Limb (tissue), 2 donors: ENCODE results near the gene ZCCHC24.

ENCODE experiments used
- DNase-seq, 2 donors: peaks; one replicate each; pipeline ENCODE4 v3.0.0-alpha.2; 2016; ENCODE audit errors: extremely low spot score in 2 of 2

Gene ZCCHC24

DNA sequence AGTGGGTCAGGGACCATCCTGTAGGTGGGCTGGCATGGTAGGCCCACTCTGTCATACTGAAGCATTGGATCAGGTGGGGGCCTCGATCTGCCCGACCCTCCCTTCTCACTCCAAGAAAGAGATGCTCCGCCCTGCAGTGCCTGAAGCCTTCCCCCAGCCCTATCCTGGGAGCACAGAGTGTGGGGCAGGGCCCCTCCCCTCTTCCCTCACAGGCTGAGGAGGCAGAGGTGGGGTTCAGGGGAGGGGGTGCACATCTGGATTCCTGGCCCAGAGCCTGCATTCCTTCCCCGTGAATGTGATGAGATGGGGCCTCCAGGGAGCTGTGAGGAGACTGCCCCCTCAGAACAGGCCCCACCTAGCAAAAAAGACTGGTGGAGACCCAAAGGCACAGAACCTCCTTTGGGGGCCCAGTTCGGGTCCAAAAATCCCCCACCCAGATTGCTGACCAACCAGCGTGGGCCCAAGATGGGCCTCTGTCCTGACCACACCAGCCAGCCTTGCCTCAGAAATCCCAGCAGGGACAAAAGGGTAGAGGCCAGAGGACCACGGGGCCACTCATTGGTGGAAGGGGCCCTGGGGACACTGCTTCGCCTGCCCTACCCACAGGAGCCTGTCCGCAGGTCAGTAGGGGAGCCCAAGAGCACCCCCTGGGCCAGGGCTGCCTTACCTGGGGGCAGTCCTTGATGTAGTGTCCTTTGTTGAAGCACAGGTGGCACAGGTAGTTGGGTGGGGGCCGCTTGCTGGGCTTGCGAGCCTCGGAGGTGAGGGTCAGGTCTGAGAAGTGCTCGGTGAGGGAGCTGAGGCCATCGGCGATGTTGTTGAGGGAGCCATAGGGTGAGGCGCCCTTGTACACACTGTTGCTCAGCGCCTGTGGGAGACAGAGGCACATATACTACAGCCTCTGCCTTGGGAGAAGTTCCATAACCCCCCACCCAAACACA lies 13.3 kb downstream of the ZCCHC24 start:
- peak; percentile 62 to 77 for DNase-seq

DNA sequence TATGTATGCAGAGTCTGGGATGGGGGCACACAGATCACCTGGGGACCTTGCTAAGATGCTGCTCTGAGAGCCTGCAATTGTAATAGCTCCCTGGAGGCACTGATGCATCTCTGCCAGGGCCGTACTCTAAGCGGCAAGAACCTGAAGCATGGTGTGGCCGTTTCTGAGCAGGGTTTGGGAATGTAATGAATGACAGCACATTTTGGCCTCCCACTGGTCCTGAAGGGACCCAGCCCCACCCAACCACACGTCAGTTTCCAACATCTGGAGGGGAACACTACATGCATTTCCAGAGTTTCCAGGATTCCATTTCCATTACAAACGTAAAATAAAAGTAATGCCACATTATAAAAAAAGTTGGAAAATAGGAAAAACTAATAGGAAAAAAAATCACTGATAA lies 14.0 kb downstream of the ZCCHC24 start:
- DNase-seq = no peak

DNA sequence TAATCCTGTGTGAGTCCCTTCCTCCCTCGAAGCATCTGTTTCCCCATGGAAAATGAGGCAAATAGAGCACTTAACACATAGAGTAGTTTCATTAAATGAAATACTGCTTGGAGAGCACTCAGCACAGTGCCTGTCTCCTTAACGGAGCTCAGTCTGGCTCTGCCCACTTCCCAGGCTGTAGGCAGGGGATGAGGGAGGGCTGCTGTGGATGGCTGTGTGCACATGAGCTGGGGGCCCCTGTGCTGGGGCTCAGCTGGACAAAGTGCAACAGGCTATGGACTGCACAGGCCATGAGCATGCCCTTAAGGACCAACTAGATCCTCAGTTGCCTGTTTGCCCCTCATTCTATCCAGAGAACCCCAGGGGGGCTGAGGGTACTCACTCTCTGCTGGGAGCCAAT lies 14.5 kb downstream of the ZCCHC24 start:
- no peak for DNase-seq

DNA sequence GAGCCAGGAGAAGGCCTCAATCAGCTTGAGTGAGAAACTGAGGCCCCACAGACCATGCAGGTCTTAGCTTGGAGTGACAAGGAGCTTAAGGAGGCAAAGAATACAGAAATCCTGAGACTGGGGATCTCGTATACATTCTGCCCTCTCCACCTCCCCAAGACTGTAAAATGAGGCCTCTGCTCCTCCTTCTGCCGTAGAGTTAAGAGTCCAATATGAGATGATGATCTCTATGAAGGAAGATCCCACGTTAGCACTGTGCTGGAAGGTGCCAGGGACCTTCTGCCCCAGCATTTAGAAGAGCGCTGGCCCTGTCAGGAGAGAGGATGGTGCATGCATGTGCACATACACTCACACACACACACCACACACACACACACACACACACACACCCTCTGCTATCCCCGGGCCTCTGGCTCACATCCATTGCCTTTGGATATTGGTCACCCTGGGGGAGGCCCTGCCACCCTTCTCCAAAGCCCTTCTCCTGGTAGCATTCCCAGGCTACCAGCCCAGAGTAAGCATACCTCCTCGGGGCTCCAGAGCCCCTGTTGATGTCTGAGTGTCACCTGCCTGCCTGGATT lies 15.0 kb downstream of the ZCCHC24 start:
- DNase-seq = no peak

DNA sequence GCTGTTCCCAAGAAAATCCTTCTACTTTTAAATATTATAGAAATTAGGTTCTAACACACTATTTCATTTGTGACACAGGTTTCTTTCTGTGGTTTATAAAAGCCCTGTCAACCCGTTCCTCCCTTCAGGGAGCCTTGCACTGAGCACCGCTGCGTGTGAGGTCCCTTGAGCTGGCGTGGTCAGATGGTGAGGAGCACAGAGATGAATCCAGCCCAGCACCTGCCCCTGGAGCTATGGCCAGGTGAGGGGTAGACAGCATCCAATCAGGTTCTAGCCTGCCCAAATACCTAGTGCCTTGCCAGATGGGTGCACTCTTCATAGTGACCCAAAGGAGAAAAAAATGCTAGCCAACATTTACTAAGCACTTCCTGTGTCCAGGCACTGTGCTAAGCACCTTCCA lies 15.7 kb downstream of the ZCCHC24 start:
- DNase-seq = no peak

DNA sequence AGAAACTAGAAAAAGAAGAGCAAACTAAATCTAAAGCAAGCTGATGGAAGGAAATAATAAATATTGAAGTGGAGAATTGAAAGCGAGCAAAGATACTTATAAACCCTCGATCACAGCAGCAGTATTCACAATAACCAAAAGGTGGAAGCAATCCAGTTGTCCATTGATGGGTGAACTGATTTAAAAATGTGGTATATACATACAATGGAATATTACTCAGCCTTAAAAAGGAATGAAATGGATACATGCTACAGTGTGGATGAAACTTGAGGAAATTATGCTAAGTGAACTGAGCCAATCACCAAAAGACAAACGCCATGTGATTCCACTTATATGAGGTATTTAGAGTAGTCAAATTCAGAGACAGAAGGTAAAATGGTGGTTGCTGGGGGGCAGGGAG lies 17.5 kb downstream of the ZCCHC24 start:
- no peak for DNase-seq

DNA sequence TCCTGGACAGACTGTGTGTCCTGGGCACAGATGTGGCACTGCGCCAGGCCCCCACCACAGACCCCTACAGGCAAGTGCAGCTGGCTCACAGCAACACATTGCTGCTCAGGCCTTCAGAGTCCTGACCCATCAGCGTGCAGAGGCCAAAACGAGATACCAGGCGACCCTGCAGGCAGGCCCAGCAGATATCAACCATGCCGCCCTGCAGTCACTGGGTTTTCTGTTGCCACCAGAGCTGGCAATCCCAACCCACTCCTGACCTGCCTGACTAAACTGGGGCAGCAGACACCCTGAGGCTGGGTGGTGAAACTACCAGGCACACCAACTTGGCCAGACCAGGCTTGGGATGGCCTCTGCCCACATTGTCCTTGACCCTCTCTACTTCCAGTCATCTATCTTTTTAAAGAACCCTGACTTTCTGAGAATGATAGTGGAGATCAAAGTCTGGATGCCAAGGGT lies 20.3 kb downstream of the ZCCHC24 start:
- DNase-seq = no peak

DNA sequence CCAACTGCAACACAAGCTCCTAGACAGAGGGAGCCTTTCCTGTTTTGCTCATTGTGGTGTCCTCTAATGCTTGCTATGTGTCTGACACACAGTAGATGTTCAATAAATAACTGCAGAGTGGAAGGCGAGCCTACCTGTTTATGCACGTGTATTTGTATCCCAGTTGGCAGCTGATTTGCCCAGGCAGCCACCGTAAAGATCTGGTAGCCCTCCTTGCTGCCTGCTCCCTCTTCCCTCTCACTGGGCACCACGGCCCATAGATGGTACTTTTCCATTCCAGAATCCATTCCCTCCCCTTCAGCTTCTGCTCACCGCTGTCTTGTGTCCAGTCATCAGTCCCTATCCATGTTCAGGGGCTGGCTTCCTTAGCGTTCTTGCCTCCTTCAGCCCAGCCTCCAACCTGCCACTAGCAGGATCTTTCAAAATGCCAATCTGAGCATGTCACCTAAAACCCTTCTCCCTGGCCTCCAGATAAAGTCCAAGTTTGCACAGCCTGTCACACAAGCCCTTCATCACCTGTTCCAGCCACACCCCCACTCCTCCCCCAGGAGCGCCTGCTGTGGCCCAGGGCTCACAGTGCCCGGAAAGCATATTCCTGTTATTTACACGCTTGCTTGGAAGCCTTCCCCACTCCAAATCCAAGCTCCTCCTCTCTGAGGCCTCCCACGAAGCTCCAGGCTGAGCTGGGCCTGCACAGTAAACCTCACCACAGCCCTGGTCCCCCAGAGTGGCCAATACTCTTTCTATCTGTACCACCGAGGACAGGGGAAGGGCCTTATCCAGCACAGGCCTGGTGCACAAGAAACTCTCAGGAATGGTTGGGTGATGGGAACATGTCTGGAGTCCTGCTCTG lies 21.0 kb downstream of the ZCCHC24 start:
- no peak for DNase-seq

DNA sequence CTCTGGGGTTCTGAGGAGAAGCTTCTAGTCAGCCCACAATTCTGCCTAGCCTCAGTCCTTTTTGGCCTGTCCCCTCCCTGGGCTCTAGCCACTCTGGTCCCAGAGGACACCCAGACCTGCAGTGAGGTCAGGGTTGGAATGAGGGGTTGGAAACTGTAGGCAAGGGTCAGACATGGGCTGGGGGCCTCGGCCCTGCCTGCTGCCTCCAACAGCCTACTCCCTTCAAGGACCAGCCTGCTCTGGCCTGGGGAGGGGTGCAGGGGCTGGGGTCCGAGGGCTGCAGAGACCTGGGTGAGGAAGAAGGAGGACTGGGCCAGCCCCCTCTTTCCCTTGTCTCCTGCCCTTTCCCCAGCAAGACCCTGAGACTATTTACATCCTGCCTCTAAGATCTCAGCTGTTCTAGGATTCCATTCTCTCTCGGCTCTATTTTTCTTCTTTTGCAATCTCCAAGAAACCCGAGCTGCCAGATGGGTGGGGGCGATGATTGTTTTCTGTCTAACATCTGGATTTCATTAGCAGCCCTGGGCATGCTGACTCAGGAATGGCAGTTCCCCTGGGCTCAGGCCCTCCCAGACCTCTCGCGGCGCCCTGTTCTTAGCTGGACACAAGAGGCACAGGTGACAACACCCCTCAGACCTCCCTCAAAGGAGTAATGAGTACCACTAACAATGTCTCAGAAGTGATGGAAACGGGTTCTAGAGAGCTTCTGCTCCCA lies 23.1 kb downstream of the ZCCHC24 start:
- peak; percentile 66 to 68 for DNase-seq

DNA sequence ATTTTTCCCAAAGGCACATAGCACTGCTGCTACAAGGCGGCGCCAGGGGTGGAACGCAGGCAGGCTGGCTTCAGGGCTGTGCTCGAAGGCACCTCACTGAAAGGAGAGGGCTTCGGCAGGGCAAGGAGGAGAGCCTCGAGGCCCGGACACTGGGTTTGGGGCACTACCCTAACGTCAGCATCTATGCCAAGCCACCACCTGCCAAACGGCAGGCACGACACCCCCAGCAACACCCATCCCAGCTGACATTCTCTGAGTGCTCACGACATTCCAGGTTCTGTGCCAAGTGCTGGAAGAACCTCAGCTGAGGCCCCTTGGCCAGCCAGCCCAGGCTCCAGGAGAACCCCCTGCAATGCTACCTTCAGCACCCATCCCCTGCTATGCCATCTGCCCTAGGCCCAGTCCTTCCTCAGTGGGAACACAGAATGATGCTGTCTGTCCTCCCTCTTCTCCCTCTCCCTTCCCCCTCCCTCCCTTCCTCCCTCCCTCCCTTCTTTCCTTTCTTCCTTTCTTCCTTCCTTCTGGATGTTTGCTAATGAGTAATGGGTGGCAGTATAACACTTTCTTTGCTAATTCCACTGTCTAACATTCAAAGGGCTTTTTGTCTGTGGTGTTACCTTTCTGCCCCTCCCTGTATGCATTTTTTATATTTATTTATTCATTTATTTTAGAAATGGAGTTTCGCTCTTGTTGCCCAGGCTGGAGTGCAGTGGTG lies 24.3 kb downstream of the ZCCHC24 start:
- no peak for DNase-seq

DNA sequence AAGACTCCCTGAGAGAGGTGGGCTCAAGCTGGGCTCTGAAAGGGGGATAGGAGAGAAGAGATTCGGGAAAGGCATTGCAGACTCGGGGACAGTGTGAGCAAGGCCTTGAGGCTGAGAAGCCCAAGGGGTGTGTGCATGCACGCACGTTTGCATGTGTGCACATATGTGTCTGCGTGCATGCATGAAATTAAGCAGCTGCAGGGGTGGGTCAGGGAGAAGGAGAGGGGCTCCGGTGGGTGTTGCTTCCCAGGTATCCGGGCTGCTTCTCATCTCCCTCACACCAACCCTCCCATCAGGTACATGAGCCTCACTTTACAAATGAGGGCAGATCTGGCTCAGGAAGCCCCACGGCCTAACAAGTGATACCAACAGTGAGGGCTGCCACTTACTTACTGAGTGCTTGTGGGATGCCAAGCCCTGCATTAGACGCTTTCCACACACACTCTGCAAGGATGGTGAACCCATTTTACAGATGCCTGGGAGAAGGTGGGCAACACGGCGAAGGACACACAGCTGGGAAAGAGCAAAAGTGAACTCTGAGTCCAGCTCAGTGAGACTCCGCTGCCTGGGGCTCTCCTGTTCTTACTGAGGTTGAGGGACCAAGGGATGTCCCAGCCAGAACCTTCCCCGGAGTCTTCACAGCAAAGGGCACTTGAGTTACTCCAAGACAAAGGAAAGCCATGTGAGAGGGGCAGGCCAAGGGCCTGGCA lies 26.4 kb downstream of the ZCCHC24 start:
- DNase-seq = no peak

DNA sequence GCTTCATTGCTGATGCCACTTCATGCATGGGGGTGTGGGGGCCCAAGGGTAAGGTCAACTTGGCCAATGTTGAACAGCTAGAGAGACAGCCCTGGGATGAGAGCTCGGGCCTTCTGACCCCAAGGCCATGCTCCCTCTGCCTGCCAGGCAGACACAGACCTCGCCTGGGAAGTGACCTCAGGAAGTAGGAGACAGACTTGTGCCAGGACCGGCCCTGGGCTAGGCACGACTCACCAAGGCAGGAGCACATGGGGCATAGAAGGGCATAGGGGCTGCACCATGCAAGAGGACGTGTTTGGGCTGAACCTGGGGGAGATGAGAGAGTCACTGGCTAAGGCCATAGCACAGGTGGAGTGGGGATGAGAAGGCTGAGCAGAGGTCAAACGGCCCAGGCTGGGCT lies 27.1 kb downstream of the ZCCHC24 start:
- DNase-seq = no peak

DNA sequence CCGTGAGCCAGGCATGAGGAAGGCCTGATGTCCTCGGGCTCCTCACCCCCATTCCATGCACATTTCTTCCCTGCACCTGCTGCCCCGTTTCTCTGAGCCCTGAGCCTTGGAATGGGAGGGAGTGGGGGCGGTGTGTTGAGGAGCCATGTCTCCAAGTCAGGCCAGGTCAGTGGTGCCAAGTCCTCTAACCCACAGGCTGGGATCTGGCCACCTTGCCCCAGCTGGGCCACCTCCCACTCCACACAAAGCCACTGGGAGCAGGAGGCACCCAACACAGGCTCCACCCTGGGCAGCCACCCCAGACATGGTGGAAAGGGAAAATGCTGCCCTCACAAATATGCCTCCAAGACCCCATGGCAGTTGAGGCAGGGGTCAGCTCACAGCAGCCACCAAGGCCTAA lies 27.7 kb downstream of the ZCCHC24 start:
- no peak for DNase-seq

DNA sequence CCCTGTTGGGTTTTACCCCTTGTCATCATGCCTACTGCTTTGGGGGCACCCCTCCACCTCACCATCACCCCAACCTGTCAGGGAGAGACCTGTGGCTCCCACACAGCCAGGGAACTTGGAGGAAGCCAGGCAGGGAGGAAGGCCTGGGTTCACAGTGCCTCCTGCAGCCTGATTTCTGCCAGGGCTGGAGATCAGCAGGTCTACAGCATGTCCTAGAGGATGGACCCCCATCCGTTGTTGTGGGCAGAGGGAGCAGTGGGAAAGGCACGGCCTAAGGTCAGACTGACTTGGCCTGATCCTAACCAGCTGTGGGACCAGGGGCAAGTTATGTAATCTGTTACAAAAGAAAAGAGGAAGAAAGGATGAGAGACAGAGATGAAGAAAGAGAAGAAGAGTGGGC lies 28.2 kb downstream of the ZCCHC24 start:
- no peak for DNase-seq

DNA sequence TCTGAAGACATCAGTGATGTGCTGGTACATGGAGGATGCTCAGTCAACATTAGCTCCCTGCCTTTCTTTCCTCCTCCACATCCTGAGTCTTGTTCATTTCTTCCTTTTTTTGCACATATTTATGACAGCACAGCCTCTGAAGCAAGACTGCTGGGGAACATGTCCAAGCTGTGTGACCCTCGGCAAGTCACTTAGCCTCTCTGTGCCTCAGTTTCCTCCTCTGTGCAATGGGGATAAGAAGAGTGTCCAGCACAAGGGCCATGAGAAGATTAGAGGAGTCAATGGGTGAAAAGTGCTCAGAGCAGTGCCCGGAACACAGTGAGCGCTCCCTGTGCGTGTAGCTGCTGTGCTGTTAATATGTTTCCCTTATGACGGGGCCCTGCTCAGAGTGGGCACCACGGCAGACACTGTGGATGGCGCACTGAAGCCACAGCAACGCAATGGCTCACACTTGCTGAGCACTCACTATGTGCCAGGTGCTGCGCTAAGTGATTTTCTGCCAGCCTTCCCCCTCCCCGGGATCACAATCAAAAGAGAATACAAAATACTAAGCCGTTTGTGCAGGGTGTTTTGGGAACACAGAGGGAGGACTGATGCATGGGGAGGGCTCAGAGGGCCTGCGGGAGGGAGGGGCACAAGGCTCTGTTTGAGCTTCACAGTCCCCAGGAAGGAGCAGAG lies 28.7 kb downstream of the ZCCHC24 start:
- DNase-seq = no peak

DNA sequence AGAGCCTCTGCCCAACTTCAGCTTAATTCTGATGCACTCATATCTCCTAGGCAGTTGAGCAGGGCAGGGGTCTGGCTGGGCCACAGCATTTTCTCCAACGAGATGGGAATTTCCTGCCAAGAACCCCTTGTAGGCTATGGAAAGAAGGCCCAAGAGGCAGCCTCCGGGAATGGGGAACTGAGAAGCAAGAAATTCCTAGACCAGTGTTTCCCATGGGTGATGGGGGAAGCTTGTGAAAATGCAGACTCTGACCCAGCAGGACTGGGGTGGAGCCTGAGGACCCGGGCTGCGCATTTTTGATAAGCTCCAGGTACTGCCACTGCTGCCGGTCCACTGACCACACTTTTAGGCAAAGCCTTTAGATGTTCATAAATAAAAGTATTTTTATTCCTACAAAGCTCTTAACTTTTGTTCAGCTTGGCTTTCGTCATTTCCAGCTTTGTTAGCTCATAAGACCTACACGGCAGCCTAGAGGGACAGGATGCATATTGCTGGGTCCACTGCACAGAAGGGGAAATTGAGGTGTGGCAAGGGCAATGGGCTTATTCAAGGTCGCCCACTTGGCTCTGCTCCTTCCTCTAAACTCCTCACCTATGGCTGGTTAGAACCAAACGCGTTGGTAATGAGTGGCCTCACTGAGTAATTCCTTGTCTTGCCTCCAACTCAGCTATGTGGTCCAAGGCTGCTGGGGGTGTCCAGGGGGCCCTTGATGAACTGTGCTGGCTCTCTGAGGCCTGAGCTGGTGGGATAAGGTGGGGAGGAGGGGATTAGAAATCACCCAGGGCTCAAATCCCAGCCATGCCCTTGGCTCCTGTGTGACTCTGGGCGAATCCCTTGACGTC lies 29.5 kb downstream of the ZCCHC24 start:
- DNase-seq = no peak

DNA sequence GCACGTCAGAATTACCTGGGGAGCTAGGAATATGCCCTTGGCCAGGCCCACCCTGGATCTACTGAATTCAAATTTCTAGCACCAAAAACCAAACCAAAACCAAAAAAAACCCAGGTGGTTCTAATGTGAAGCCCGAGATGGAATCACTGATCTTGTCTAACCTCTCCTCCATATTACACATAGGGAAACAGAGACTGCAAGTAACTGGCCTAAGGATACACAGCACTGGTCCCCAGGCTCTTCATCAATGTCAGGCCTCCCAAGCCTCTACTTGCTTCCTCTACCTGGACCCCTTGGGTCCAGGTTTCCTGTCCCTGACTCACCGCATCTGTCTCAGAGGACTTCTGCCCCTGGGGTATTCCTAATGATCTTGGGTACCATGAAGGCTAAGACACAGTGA lies 30.7 kb downstream of the ZCCHC24 start:
- DNase-seq = no peak

DNA sequence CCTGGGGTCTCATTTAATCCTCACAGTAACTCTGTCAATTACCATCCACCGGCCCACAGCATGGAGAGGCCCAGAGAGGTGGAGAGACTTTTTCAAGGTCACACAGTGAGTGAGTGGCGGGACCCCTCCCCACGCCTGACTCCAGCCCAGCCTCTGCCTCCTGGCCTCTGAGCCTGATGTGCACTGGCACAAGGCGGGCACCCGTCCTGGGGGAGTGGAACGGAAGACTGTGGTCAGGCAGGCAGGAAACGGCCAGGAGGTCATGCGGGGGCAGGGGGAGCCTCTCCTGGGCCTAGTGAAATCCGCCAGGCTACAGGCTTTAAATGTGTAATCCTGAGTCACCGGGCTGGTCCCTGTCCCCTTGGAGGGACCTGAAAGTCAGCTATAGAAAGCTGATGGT lies 32.2 kb downstream of the ZCCHC24 start:
- DNase-seq = no peak

DNA sequence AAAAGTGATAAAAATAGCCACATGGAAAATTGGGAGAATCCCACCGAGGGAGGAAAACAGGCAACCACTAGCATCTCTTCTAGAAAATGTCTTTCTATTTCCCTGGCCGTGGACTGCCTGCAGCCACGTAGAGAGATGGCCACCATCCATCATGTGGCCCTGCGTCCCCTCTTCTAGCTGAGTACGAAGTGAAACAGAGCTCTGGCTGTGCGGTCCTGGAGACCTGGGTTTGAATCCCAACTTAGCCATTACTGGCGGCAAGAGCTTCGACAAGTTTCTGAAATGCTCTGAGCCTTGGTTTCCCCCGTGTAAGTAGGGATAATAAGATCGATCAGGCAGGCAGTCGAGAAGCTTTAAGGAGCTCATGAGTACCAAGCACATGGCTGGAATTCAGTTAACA lies 32.9 kb downstream of the ZCCHC24 start:
- DNase-seq = no peak
